ENCODE data around the gene SLC39A2. TPM values are rescaled to one million over a fixed set of nuclear protein-coding genes. Genes with fewer than 3 reads are reported as not detected.

SLC39A2 gene
- total and polyA plus RNA-seq, 2 experiments from 2014 or later, result not detected

- ATAC-seq, result peak; percentile 6
- peaks cover 19% of the 10 kb centered on the region for H3K36me3 Mint-ChIP-seq (ENCODE audit: low read depth)
- no peaks in the 10 kb centered on the region; the same call in 2 of the 3 replicates for H3K9me3 Mint-ChIP-seq
- Histone ChIP-seq H3K36me3 (ENCODE audit: insufficient read depth) (no peaks in the 10 kb centered on the region), H3K27me3 (ENCODE audit: insufficient read depth) (peaks cover 30% of the 10 kb centered on the region), H3K79me2 (replicated peaks; ENCODE audit: insufficient read depth) (no peaks in the 10 kb centered on the region; the same call in 1 of the 2 replicates), H3K4me1 (ENCODE audit: insufficient read depth) (peaks cover 31% of the 10 kb centered on the region), H3K4me2 (peak overlapping the region; percentile 97), H4K20me1 (replicated peaks; ENCODE audit: insufficient read depth) (no peaks in the 10 kb centered on the region), H3F3A (replicated peaks; ENCODE audit: low read depth) (peaks cover 7% of the 10 kb centered on the region; the same call in 1 of the 2 replicates), H3K4me3 (peak overlapping the region; percentile 70), H3K9me2 (ENCODE audit: insufficient read depth) (no peaks in the 10 kb centered on the region), H3K27ac (ENCODE audit: low read depth) (no peak overlapping the region), H2AFZ (peak overlapping the region; percentile 95; the same call in 1 of the 2 replicates)
- no peak for TF ChIP-seq ZNF462 (CRISPR knock-in tag; IDR thresholded peaks at IDR 0.05)
- no peak for TF ChIP-seq POLR2AphosphoS5 (IDR thresholded peaks at IDR 0.05; ENCODE audit: low read depth)
- no peak for TF ChIP-seq CREB1 (CRISPR knock-in tag; IDR thresholded peaks at IDR 0.05; ENCODE audit: low read depth)
- no peak for TF ChIP-seq NANOG (IDR thresholded peaks at IDR 0.05; ENCODE audit: borderline replicate concordance)
- no peak for TF ChIP-seq ZNF114 (CRISPR knock-in tag; IDR thresholded peaks at IDR 0.05)
- no peak for TF ChIP-seq JUNB (IDR thresholded peaks at IDR 0.05; ENCODE audit: unreplicated experiment)
- TF ChIP-seq ZNF331 (CRISPR knock-in tag; IDR thresholded peaks at IDR 0.05; ENCODE audit: low read depth), result no peak
- no peak for TF ChIP-seq REST (IDR thresholded peaks at IDR 0.05; ENCODE audit: unreplicated experiment)
- TF ChIP-seq CTCF (conservative IDR thresholded peaks at IDR 0.05; ENCODE audit: low read depth in 2 of 2), result no peak
- TF ChIP-seq EZH2 (IDR thresholded peaks at IDR 0.05; ENCODE audit: low read depth, unreplicated experiment), result no peak
- TF ChIP-seq EZH2phosphoT487 (IDR thresholded peaks at IDR 0.05; ENCODE audit: unreplicated experiment), result no peak
- TF ChIP-seq ETS1 (IDR thresholded peaks at IDR 0.05), result no peak
- H3K27ac Mint-ChIP-seq, result no peak overlapping the region
- DNase-seq (ENCODE audit: low spot score), result peak; percentile 44
- H3K4me3 Mint-ChIP-seq, result peak overlapping the region; percentile 91
- H3K4me1 Mint-ChIP-seq, result peaks cover 39% of the 10 kb centered on the region
- H3K27me3 Mint-ChIP-seq (ENCODE audit: insufficient read depth, low read depth, poor library complexity), result peaks cover 31% of the 10 kb centered on the region
These were observed 24.9 kb downstream of the SLC39A2 start for GRCh38 chr14:21023817-21024584.
